Measurements from ENCODE around the gene FYB2. TPM values are rescaled to one million over a fixed set of nuclear protein-coding genes. Genes with fewer than 3 reads are reported as not detected.
A peak's percentile ranks its signal among the peaks of the same experiment; 100 is the strongest.

Gene FYB2
- total and polyA plus RNA-seq, 12 donors: 0.22 to 123 (median 9.9) TPM

DNA sequence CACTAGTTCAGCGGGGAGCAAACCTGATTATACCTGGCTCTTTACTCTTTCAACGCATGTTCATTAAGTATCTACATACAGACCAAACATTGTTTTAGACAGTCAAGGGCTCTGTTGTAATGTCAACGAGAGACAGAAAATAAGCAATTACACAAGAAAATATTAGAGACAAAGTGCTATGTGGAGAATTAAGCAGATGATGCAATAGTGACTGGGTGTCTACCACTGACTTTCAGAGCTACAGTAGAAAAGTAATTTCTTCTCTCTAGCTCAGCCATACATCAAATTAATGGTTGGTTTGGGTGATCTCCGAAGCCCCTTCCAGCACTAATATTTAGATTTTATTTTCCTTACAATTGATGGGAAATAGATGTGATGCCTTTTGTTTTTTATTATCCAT is 23.3 kb downstream of the FYB2 start:
- no peak overlapping the region for H3K4me3 ChIP-seq
- no peaks in the 10 kb centered on the region for H3K9me3 ChIP-seq
- H3K27me3 ChIP-seq: no peaks in the 10 kb centered on the region
- ATAC-seq (no peak), DNase-seq (no peak)
- peak overlapping the region in 1 of 10 donors; percentile 88 for H3K27ac ChIP-seq
- 93 to 94% methylated on average over 4 of the region's 4 CpGs for WGBS, 2 donors
- TF ChIP-seq, protein P1, sequence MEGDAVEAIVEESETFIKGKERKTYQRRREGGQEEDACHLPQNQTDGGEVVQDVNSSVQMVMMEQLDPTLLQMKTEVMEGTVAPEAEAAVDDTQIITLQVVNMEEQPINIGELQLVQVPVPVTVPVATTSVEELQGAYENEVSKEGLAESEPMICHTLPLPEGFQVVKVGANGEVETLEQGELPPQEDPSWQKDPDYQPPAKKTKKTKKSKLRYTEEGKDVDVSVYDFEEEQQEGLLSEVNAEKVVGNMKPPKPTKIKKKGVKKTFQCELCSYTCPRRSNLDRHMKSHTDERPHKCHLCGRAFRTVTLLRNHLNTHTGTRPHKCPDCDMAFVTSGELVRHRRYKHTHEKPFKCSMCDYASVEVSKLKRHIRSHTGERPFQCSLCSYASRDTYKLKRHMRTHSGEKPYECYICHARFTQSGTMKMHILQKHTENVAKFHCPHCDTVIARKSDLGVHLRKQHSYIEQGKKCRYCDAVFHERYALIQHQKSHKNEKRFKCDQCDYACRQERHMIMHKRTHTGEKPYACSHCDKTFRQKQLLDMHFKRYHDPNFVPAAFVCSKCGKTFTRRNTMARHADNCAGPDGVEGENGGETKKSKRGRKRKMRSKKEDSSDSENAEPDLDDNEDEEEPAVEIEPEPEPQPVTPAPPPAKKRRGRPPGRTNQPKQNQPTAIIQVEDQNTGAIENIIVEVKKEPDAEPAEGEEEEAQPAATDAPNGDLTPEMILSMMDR (IDR thresholded peaks at IDR 0.05): no peak
- H3K36me3 ChIP-seq: no peaks in the 10 kb centered on the region
- peaks cover 0 to 47% (median 7%) of the 10 kb centered on the region in 9 donors for H3K4me1 ChIP-seq
- intact Hi-C loops (cut with DNase I): no loop called here

DNA sequence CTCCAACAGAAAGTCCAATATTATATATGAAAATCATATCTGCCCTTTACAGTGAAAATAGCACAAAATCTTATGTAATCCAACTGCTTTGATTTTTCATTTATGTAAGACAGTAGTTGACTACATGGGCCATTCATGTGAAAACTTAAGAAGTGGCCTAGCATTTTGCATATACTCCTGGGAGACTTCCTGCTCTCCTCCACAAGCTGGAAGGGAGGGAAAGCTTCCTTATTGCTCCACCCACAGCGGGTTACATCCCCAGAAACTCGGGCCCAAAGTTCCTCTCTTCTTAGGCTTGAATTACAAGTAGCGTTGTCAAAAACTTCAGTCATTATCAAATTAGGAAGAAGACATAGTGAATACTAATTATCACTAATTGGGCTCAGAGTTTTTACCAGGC is 29.2 kb downstream of the FYB2 start:
- no peaks in the 10 kb centered on the region for H3K9me3 ChIP-seq

DNA sequence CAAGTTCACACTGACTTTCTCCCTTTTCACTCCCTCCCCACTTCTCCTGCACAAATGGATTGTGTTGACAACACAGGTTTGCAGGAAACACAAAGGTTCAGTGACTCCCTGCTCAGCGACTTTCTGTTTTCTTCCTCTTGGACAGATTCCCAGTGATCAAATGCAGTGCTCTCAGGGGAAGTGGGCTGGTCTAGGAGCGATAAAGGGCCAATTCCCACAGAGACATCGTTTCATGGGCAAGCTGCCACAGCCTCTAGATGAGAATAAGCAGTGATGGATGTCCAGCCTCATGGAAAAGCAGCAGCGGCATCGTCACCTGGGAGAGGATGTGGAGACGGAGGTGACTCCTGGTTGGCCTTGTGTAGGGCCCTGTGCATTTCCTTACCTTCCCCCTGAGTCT is 30.6 kb downstream of the FYB2 start:
- peaks cover 0 to 18% (median 10%) of the 10 kb centered on the region in 9 donors for H3K4me1 ChIP-seq
- no peaks in the 10 kb centered on the region for H3K27me3 ChIP-seq
- H3K4me3 ChIP-seq: no peak overlapping the region
- H3K27ac ChIP-seq: peak overlapping the region in 4 of 10 donors; percentile 1 to 52 (median 42)
- intact Hi-C loops (cut with DNase I): no loop called here
- H3K9me3 ChIP-seq: no peaks in the 10 kb centered on the region
- DNase-seq: peak; percentile 31 to 49
- H3K36me3 ChIP-seq: no peaks in the 10 kb centered on the region
- ATAC-seq: peak; percentile 51 to 87 (median 76)
- 6 to 9% methylated on average over 6 of the region's 6 CpGs for WGBS, 2 donors
- TF ChIP-seq, protein P1 (IDR thresholded peaks at IDR 0.05): no peak

More for the DNA sequence above, 29.2 kb downstream of the FYB2 start:
- Histone ChIP-seq H3K27ac (no peak overlapping the region), H3K4me3 (no peak overlapping the region), H3K4me1 (peaks cover 0 to 30% (median 10%) of the 10 kb centered on the region in 9 donors), H3K36me3 (no peaks in the 10 kb centered on the region), H3K27me3 (no peaks in the 10 kb centered on the region)
- TF ChIP-seq, protein P1 (IDR thresholded peaks at IDR 0.05): no peak
- intact Hi-C loops (cut with DNase I): no loop called here
- 74 to 77% methylated on average over 3 of the region's 3 CpGs for WGBS, 2 donors
- ATAC-seq (no peak), DNase-seq (no peak)

GRCh38 chr1:56788102-56788501 is 31.1 kb downstream of the FYB2 start:
- TF ChIP-seq, protein P1 (IDR thresholded peaks at IDR 0.05): no peak
- Histone ChIP-seq H3K27me3 (no peaks in the 10 kb centered on the region), H3K27ac (peak overlapping the region in 5 of 10 donors; percentile 1 to 52 (median 34)), H3K36me3 (no peaks in the 10 kb centered on the region), H3K4me1 (peaks cover 0 to 18% (median 10%) of the 10 kb centered on the region in 9 donors), H3K9me3 (no peaks in the 10 kb centered on the region), H3K4me3 (no peak overlapping the region)
- intact Hi-C loops (cut with DNase I): no loop called here
- ATAC-seq (peak in 3 of 8 donors; percentile 11 to 69 (median 12)), DNase-seq (no peak)

Measured in heart right ventricle (tissue), 16 donors.